ENCODE results near the gene TMEM258. TPM values are rescaled to one million over a fixed set of nuclear protein-coding genes. Genes with fewer than 3 reads are reported as not detected.

The TMEM258 gene
- total RNA-seq, 1 experiment from 2014 or later: 201 TPM

DNA sequence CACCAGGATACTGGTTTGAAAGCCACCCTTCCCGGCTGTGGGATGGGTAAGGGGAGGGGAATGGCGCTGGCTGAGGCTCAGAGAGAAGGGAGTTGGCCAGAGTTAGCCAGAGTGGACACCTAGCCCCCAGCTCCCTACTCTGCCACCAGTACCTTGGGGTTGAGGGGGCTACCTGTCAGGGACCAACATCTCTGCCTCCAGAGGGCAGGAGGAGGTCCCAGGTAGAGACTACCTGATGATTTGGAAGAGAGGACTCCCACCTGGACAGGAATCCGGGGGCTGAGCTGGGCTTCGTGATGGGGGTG lies 36.3 kb downstream of the TMEM258 start:
- TF ChIP-seq, protein P1, sequence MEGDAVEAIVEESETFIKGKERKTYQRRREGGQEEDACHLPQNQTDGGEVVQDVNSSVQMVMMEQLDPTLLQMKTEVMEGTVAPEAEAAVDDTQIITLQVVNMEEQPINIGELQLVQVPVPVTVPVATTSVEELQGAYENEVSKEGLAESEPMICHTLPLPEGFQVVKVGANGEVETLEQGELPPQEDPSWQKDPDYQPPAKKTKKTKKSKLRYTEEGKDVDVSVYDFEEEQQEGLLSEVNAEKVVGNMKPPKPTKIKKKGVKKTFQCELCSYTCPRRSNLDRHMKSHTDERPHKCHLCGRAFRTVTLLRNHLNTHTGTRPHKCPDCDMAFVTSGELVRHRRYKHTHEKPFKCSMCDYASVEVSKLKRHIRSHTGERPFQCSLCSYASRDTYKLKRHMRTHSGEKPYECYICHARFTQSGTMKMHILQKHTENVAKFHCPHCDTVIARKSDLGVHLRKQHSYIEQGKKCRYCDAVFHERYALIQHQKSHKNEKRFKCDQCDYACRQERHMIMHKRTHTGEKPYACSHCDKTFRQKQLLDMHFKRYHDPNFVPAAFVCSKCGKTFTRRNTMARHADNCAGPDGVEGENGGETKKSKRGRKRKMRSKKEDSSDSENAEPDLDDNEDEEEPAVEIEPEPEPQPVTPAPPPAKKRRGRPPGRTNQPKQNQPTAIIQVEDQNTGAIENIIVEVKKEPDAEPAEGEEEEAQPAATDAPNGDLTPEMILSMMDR (conservative IDR thresholded peaks at IDR 0.05): no peak
- no peak overlapping the region for H3K4ac ChIP-seq (ENCODE audit: low read depth, low read length)
- peaks cover 5% of the 10 kb centered on the region for H3K23me2 ChIP-seq (ENCODE audit: insufficient read length, low read depth, low read length, poor library complexity, severe bottlenecking)
- no peaks in the 10 kb centered on the region for H4K20me1 ChIP-seq (ENCODE audit: control insufficient read depth, insufficient read depth, insufficient read length)
- peaks cover 4% of the 10 kb centered on the region; the same call in 1 of the 2 replicates for H3K4me1 ChIP-seq (ENCODE audit: insufficient read depth, low read length)
- H2BK20ac ChIP-seq (ENCODE audit: low read depth, low read length, poor library complexity, severe bottlenecking): no peak overlapping the region
- no peak overlapping the region for H2BK12ac ChIP-seq (ENCODE audit: insufficient read length, low read depth, low read length)
- H2AFZ ChIP-seq (ENCODE audit: low read length): no peak overlapping the region
- no peak overlapping the region for H4K5ac ChIP-seq (ENCODE audit: insufficient read length, low read depth, low read length)
- Mint-ChIP-seq H3K27me3 (ENCODE audit: low read depth) (peaks cover 28% of the 10 kb centered on the region), H3K36me3 (ENCODE audit: insufficient read depth in 1 of 3, low read depth in 3 of 3) (no peaks in the 10 kb centered on the region), H3K9me3 (peaks cover 0 to 3% of the 10 kb centered on the region in 2 experiments; a peak in 1 of 5 replicates), H3K4me1 (peaks cover 44 to 53% of the 10 kb centered on the region in 2 experiments), H3K4me3 (no peak overlapping the region), H3K27ac (peak overlapping the region in 2 of 3 experiments; percentile 87 to 89; a peak in 2 of 7 replicates)
- DNase-seq: no peak
- H4K91ac ChIP-seq (ENCODE audit: insufficient read length, low read depth, low read length): no peak overlapping the region
- H3K79me1 ChIP-seq (ENCODE audit: insufficient read depth, low read depth, low read length, poor library complexity, severe bottlenecking): no peaks in the 10 kb centered on the region
- no peak overlapping the region for H4K8ac ChIP-seq (replicated peaks; ENCODE audit: insufficient read length, low read depth, low read length)
- H3K56ac ChIP-seq (ENCODE audit: insufficient read length, low read depth, low read length): no peak overlapping the region
- no peak overlapping the region for H2AK5ac ChIP-seq (ENCODE audit: insufficient read length, low read length)
- H2BK120ac ChIP-seq (ENCODE audit: low read depth, low read length, poor library complexity, severe bottlenecking): no peak overlapping the region
- H3K4me2 ChIP-seq (ENCODE audit: insufficient read depth, insufficient read length, low read length): no peak overlapping the region
- H3K9ac ChIP-seq (ENCODE audit: extremely low read depth, insufficient read length, low read length): no peak overlapping the region
- H3K9me3 ChIP-seq (ENCODE audit: control insufficient read depth, low read depth, low read length): no peaks in the 10 kb centered on the region
- H3K27ac ChIP-seq (ENCODE audit: insufficient read length, low read depth, low read length): no peak overlapping the region
- peaks cover 8% of the 10 kb centered on the region; the same call in 1 of the 2 replicates for H3K27me3 ChIP-seq (ENCODE audit: insufficient read depth, low read length)
- H3K79me2 ChIP-seq (ENCODE audit: insufficient read depth, low read length): no peaks in the 10 kb centered on the region
- no peak overlapping the region for H2BK5ac ChIP-seq (ENCODE audit: insufficient read length, low read length)
- no peak overlapping the region; the same call in 1 of the 2 replicates for H3K14ac ChIP-seq (ENCODE audit: insufficient read depth, low read length)
- H3K18ac ChIP-seq (ENCODE audit: insufficient read length, low read depth, low read length): no peak overlapping the region
- H2BK15ac ChIP-seq (ENCODE audit: low read depth, low read length): no peak overlapping the region
- WGBS (ENCODE audit: extremely low coverage, insufficient read length, low lambda C conversion rate): no CpG with 5 or more reads among the region's 4 CpGs
- H3T11ph ChIP-seq (ENCODE audit: low read length): no peak overlapping the region
- H3K23ac ChIP-seq (ENCODE audit: insufficient read length, low read depth, low read length): no peak overlapping the region
